Choroid plexus epithelial cell (primary cell): Measurements from ENCODE around the gene CBY3.

Experiments used
- DNase-seq: peaks from one replicate; pipeline ENCODE4 v3.0.0-alpha.2; 2010; ENCODE audit warnings: low read depth
- H3K4me3 ChIP-seq: 2 replicates; pipeline ENCODE4 v1.5.1; 2011; ENCODE audit warnings: low read depth, mild to moderate bottlenecking, control low read depth, low read length, moderate library complexity
- CTCF ChIP-seq: conservative IDR thresholded peaks from 2 replicates; pipeline ENCODE4 v1.5.1; 2011; ENCODE audit warnings: low read depth, mild to moderate bottlenecking, control low read depth, inconsistent platforms, low read length, moderate library complexity

The CBY3 gene

GRCh38 chr5:179680780-179681401, at the start of gene CBY3:
CBY3 (minus strand) TSS chr5:179681034; CDS start chr5:179680918, 116 bp downstream.
- TF ChIP-seq CTCF = no peak
- H3K4me3 ChIP-seq = no peak within 1 kb of the TSS
- peak; percentile 19 for DNase-seq

GRCh38 chr5:179730356-179730755, 49.5 kb upstream of the CBY3 start:
- DNase-seq = no peak
- H3K4me3 ChIP-seq = no peak overlapping the region
- no peak for TF ChIP-seq CTCF

GRCh38 chr5:179729727-179730126, 48.9 kb upstream of the CBY3 start:
- no peak for TF ChIP-seq CTCF
- H3K4me3 ChIP-seq = no peak overlapping the region
- no peak for DNase-seq

GRCh38 chr5:179729303-179729702, 48.5 kb upstream of the CBY3 start:
- TF ChIP-seq CTCF = no peak
- no peak overlapping the region for H3K4me3 ChIP-seq
- DNase-seq = no peak

- no peak for TF ChIP-seq CTCF
- no peak overlapping the region for H3K4me3 ChIP-seq
- no peak for DNase-seq
Observed at GRCh38 chr5:179727106-179727505, 46.3 kb upstream of the CBY3 start.

GRCh38 chr5:179724163-179724562, 43.3 kb upstream of the CBY3 start:
- TF ChIP-seq CTCF = no peak
- H3K4me3 ChIP-seq = no peak overlapping the region

GRCh38 chr5:179720222-179720621, 39.4 kb upstream of the CBY3 start:
- no peak overlapping the region for H3K4me3 ChIP-seq
- DNase-seq = no peak
- TF ChIP-seq CTCF = no peak

More at GRCh38 chr5:179724163-179724562, 43.3 kb upstream of the CBY3 start:
- no peak for DNase-seq
